IPS-18a (cell line): ENCODE measurements around the gene UROS.

Source experiments
- H3K27ac ChIP-seq: one replicate; pipeline ENCODE4 v1.5.1; 2013; ENCODE audit warnings: low read length
- H3K27me3 ChIP-seq: one replicate; pipeline ENCODE4 v1.6.1; 2013; ENCODE audit warnings: mild to moderate bottlenecking, low read length; ENCODE audit not compliant: control insufficient read depth, insufficient read depth
- H3K36me3 ChIP-seq: one replicate; pipeline ENCODE4 v1.6.1; 2013; ENCODE audit warnings: low read depth, low read length; ENCODE audit not compliant: control insufficient read depth
- H3K4me1 ChIP-seq: one replicate; pipeline ENCODE4 v1.6.1; 2013; ENCODE audit warnings: low read depth, low read length; ENCODE audit not compliant: control insufficient read depth
- H3K4me3 ChIP-seq: one replicate; pipeline ENCODE4 v1.5.1; 2013; ENCODE audit warnings: low read length
- H3K9ac ChIP-seq: one replicate; pipeline ENCODE4 v1.6.1; 2013; ENCODE audit warnings: mild to moderate bottlenecking, low read length, moderate library complexity
- H3K9me3 ChIP-seq: one replicate; pipeline ENCODE4 v1.6.1; 2013; ENCODE audit warnings: low read depth, low read length; ENCODE audit not compliant: control insufficient read depth

UROS gene

GRCh38 chr10:125782616-125783015 lies 40.4 kb downstream of the UROS start:
- Histone ChIP-seq H3K27ac (no peak overlapping the region), H3K27me3 (no peaks in the 10 kb centered on the region), H3K9ac (no peak overlapping the region), H3K36me3 (no peaks in the 10 kb centered on the region), H3K4me1 (no peaks in the 10 kb centered on the region), H3K9me3 (no peaks in the 10 kb centered on the region), H3K4me3 (no peak overlapping the region)

DNA sequence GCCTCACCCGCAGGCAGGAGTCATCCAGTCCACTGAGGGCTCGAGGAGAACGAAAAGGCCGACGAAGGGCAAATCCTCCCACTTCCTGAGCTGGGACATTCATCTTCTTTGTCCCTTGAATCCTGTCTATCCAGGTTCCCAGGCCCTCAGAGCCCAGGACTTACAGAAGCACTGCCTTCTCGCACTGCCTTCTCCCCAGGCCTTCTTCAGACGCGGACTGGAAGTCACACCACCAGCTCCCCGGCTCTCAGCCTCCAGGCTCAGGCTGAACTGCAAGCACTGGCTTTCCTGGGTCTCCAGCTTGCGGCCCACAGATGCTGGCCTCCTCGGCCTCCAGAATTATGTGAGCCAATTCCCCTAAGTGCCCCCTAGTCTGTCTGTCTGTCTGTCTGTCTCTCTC lies 41.0 kb downstream of the UROS start:
- no peaks in the 10 kb centered on the region for H3K9me3 ChIP-seq
- no peaks in the 10 kb centered on the region for H3K4me1 ChIP-seq
- no peak overlapping the region for H3K9ac ChIP-seq
- H3K27ac ChIP-seq: no peak overlapping the region
- H3K4me3 ChIP-seq: no peak overlapping the region
- no peaks in the 10 kb centered on the region for H3K27me3 ChIP-seq
- no peaks in the 10 kb centered on the region for H3K36me3 ChIP-seq

GRCh38 chr10:125781374-125781773 lies 41.7 kb downstream of the UROS start:
- Histone ChIP-seq H3K27ac (no peak overlapping the region), H3K9ac (no peak overlapping the region), H3K36me3 (no peaks in the 10 kb centered on the region), H3K4me3 (no peak overlapping the region), H3K27me3 (no peaks in the 10 kb centered on the region), H3K9me3 (no peaks in the 10 kb centered on the region), H3K4me1 (no peaks in the 10 kb centered on the region)

DNA sequence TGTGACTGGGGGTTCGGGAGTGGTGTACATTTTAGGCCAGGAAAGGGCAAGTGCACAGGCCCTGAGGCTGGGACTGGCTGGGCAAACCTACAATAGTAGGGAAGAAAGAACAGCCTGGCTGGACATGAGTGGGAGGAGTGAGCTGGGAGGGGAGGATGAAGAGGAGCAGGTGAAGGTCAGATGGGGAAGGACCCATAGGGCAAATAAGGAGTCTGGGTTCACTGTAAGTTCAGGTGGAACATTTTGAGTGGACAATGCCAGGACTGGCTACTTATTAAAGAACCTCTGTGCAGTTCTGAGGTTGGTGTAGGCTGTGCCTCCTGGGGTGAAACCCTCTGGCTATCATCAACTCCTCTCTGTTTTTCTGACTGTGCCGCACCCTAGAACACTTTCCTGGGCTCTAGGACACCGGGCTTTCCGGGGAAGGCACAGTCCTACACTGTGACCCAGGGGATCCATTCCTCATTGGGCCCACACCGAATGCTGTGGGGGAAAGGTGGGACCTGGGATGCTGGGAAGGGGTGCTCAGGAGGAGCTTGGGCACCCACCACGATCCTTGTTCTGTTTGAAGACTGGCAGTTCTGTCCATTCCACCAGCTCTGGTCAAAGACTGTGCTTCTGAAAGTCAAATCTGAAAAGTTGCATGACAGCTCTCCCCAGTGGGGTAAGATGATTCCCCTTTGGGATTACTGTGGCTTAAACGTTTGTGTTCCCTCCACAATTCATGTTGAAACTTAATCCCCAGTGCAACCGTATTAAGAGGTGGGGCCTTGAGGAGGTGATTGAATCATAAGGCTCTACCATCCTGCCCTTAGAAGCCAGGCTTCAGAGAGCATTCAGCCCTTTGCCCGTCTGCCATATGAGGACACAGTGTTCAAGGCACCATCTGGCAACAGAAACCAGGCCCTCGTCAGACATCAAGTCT lies 43.4 kb downstream of the UROS start:
- Histone ChIP-seq H3K9me3 (no peaks in the 10 kb centered on the region), H3K9ac (no peak overlapping the region), H3K27me3 (no peaks in the 10 kb centered on the region), H3K27ac (no peak overlapping the region), H3K4me1 (no peaks in the 10 kb centered on the region), H3K4me3 (no peak overlapping the region), H3K36me3 (no peaks in the 10 kb centered on the region)

DNA sequence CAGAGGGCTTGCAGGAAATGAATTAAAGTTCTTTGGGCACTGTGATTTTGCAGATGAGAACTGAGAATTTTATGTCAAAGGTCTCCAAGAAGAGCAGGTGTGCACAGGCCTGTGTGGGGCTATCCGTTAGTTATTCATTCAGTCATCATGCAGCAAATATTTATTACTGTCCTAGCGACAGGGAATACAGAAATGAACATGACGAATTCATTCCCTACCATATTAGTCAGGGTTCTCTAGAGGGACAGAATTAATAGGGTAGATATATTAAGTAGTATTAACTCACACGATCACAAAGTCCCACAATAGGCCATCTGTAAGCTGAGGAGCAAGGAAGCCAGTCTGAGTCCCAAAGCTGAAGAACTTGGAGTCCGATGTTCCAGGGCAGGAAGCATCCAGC lies 44.5 kb downstream of the UROS start:
- Histone ChIP-seq H3K9me3 (no peaks in the 10 kb centered on the region), H3K9ac (no peak overlapping the region), H3K4me3 (no peak overlapping the region), H3K27ac (no peak overlapping the region), H3K4me1 (no peaks in the 10 kb centered on the region), H3K36me3 (no peaks in the 10 kb centered on the region), H3K27me3 (no peaks in the 10 kb centered on the region)

GRCh38 chr10:125777806-125778205 lies 45.3 kb downstream of the UROS start:
- Histone ChIP-seq H3K36me3 (no peaks in the 10 kb centered on the region), H3K4me1 (no peaks in the 10 kb centered on the region), H3K27me3 (no peaks in the 10 kb centered on the region), H3K9me3 (no peaks in the 10 kb centered on the region), H3K9ac (no peak overlapping the region), H3K4me3 (no peak overlapping the region), H3K27ac (no peak overlapping the region)

- H3K27me3 ChIP-seq: no peaks in the 10 kb centered on the region
- H3K9me3 ChIP-seq: no peaks in the 10 kb centered on the region
- no peaks in the 10 kb centered on the region for H3K4me1 ChIP-seq
- H3K27ac ChIP-seq: no peak within 1 kb of the TSS
- H3K9ac ChIP-seq: no peak within 1 kb of the TSS
- H3K36me3 ChIP-seq: no peaks in the 10 kb centered on the region
- H3K4me3 ChIP-seq: no peak within 1 kb of the TSS
Measured at GRCh38 chr10:125775491-125776106, 47.5 kb downstream of the UROS start, which contains the start of gene MMP21. Gene MMP21, minus strand, starts transcription at chr10:125775821. Its CDS starts 0 bp downstream, at chr10:125775821.

- H3K4me1 ChIP-seq: no peaks in the 10 kb centered on the region
- no peaks in the 10 kb centered on the region for H3K9me3 ChIP-seq
- no peak overlapping the region for H3K4me3 ChIP-seq
- H3K36me3 ChIP-seq: no peaks in the 10 kb centered on the region
- no peak overlapping the region for H3K9ac ChIP-seq
- no peak overlapping the region for H3K27ac ChIP-seq
- H3K27me3 ChIP-seq: no peaks in the 10 kb centered on the region
Measured at GRCh38 chr10:125774581-125775191, 48.4 kb downstream of the UROS start.

GRCh38 chr10:125773687-125774543 lies 49.1 kb downstream of the UROS start:
- Histone ChIP-seq H3K27ac (no peak overlapping the region), H3K9ac (no peak overlapping the region), H3K27me3 (no peaks in the 10 kb centered on the region), H3K36me3 (no peaks in the 10 kb centered on the region), H3K4me3 (no peak overlapping the region), H3K4me1 (no peaks in the 10 kb centered on the region), H3K9me3 (no peaks in the 10 kb centered on the region)

DNA sequence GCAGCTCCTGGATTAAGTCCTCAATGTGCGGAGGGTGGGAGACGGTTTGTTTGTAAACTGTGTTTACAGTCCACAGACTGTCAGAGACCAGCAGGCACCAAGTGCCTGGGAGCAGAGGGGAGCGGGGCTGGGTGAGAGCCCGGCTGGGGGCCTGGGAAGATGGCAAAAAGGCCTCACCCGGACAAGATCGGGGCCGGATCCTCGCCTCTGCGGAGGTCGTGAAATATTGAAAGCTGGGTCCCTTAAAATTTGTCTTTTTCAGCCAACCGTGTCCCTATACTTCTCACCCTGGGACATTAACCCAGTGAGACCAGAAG lies 50.2 kb downstream of the UROS start:
- H3K4me1 ChIP-seq: no peaks in the 10 kb centered on the region
- H3K27ac ChIP-seq: no peak overlapping the region
- no peaks in the 10 kb centered on the region for H3K36me3 ChIP-seq
- no peak overlapping the region for H3K4me3 ChIP-seq
- no peaks in the 10 kb centered on the region for H3K9me3 ChIP-seq
- H3K9ac ChIP-seq: no peak overlapping the region
- H3K27me3 ChIP-seq: no peaks in the 10 kb centered on the region
